GM23248 (cell line): ENCODE data around the gene RASIP1. TPM values are rescaled to one million over a fixed set of nuclear protein-coding genes. Genes with fewer than 3 reads are reported as not detected.
"Not testable (repeated sequence)": the region's sequence is repeated elsewhere in the genome, so short reads cannot be mapped to it uniquely, and the experiment has no call there.

Source experiments
- DNase-seq: peaks from one replicate; pipeline ENCODE4 v3.0.0-alpha.2; 2015
- H2AFZ ChIP-seq: fragments of 200-600 bp; sonication (generic); 2 replicates; pipeline ENCODE4 v1.6.1; 2016; ENCODE audit warnings: antibody characterized with exemption
- H3F3A ChIP-seq: fragments of 200-600 bp; sonication (generic); 2 replicates; pipeline ENCODE4 v1.6.1; 2016; ENCODE audit warnings: mild to moderate bottlenecking, antibody characterized with exemption, mixed run types; ENCODE audit not compliant: insufficient read depth
- H3K27ac ChIP-seq: fragments of 200-600 bp; sonication (generic); 2 replicates; pipeline ENCODE4 v1.5.1; 2016; ENCODE audit warnings: mild to moderate bottlenecking
- H3K27me3 ChIP-seq: fragments of 200-600 bp; sonication (generic); replicated peaks from 2 replicates; pipeline ENCODE4 v1.6.1; 2016; ENCODE audit warnings: mild to moderate bottlenecking; ENCODE audit not compliant: insufficient read depth
- H3K36me3 ChIP-seq: fragments of 200-600 bp; sonication (generic); 2 replicates; pipeline ENCODE4 v1.6.1; 2016; ENCODE audit warnings: low read depth, mild to moderate bottlenecking
- H3K4me1 ChIP-seq: fragments of 200-600 bp; sonication (generic); 2 replicates; pipeline ENCODE4 v1.6.1; 2016; ENCODE audit warnings: mild to moderate bottlenecking; ENCODE audit not compliant: insufficient read depth
- H3K4me2 ChIP-seq: fragments of 200-600 bp; sonication (generic); one replicate; pipeline ENCODE4 v1.6.1; 2016; ENCODE audit warnings: mild to moderate bottlenecking; ENCODE audit not compliant: unreplicated experiment
- H3K4me3 ChIP-seq: fragments of 200-600 bp; sonication (generic); 2 replicates; pipeline ENCODE4 v1.5.1; 2016; ENCODE audit warnings: mild to moderate bottlenecking
- H3K79me2 ChIP-seq: fragments of 200-600 bp; sonication (generic); 2 replicates; pipeline ENCODE4 v1.6.1; 2016; ENCODE audit warnings: mild to moderate bottlenecking; ENCODE audit not compliant: insufficient read depth
- H3K9ac ChIP-seq: fragments of 200-600 bp; sonication (generic); 2 replicates; pipeline ENCODE4 v1.6.1; 2016; ENCODE audit warnings: mild to moderate bottlenecking
- H3K9me2 ChIP-seq: fragments of 200-600 bp; sonication (generic); 2 replicates; pipeline ENCODE4 v1.6.1; 2016; ENCODE audit warnings: mixed run types, mild to moderate bottlenecking, moderate library complexity; ENCODE audit not compliant: insufficient read depth
- H3K9me3 ChIP-seq: fragments of 200-600 bp; sonication (generic); one replicate; pipeline ENCODE4 v1.6.1; 2017; ENCODE audit warnings: low read depth
- H4K20me1 ChIP-seq: fragments of 200-600 bp; sonication (generic); 2 replicates; pipeline ENCODE4 v1.6.0; 2016; ENCODE audit not compliant: insufficient read depth
- EZH2 ChIP-seq: fragments of 200-600 bp; sonication (generic); IDR thresholded peaks from 2 replicates; pipeline ENCODE4 v1.6.1; 2018; ENCODE audit warnings: antibody characterized with exemption, mild to moderate bottlenecking; ENCODE audit not compliant: insufficient read depth, poor library complexity, severe bottlenecking
- EZH2phosphoT487 ChIP-seq: fragments of 200-600 bp; sonication (generic); IDR thresholded peaks from 2 replicates; pipeline ENCODE4 v1.6.1; 2018; ENCODE audit warnings: antibody characterized with exemption, moderate library complexity, mild to moderate bottlenecking, low read depth; ENCODE audit not compliant: insufficient read depth
- WGBS, 2 experiments: methylation state at CpG; one replicate each; pipeline ENCODE4 v1.1.6; 2015 to 2017; ENCODE audit warnings: low lambda C conversion rate in 2 of 2, low coverage in 1 of 2; ENCODE audit errors: missing lambda C conversion rate in 2 of 2; 5-methylcytosine and 5-hydroxymethylcytosine counted together
- in situ Hi-C: fragments of 300-500 bp; cut with MboI; formaldehyde crosslinking; loops from 2 replicates; pipeline ENCODE4 v1.15.0; 2020
- polyA plus RNA-seq: library from polyadenylated mRNA; unstranded; fragments of >200 nt; fragmentation: Nextera tagmentation; extraction: Ambion mirVana; gene quantifications from 2 replicates; pipeline ENCODE4 v1.2.1, GENCODE V29; 2016
- total RNA-seq: library from RNA; depleted of rRNA; stranded (reverse); fragments of >200 nt; shearing (Covaris generic); gene quantifications from 2 replicates; pipeline ENCODE4 v1.2.3, GENCODE V29; 2014; rRNA removed

Gene RASIP1
- not detected in 2 replicates for total RNA-seq
- 0.09 and 0.44 TPM in 2 replicates for polyA plus RNA-seq

- H3K36me3 ChIP-seq, result no peaks in the 10 kb centered on the region
- no peaks in the 10 kb centered on the region for H3K79me2 ChIP-seq
- H3K27ac ChIP-seq, result no peak within 1 kb of the TSS
- 59 to 68% methylated on average over 24 to 27 of the region's 27 CpGs for WGBS, 2 experiments
- no peak for TF ChIP-seq EZH2phosphoT487
- TF ChIP-seq EZH2, result no peak
- no peak within 1 kb of the TSS for H3K4me2 ChIP-seq
- H3K9me3 ChIP-seq, result no peaks in the 10 kb centered on the region
- in situ Hi-C loops, result no loop called here
- no peak for DNase-seq
- no peaks in the 10 kb centered on the region for H4K20me1 ChIP-seq
- peak within 1 kb of the TSS; percentile 56 for H2AFZ ChIP-seq
- H3K9ac ChIP-seq, result no peak within 1 kb of the TSS
- H3K9me2 ChIP-seq, result no peaks in the 10 kb centered on the region
- H3K4me3 ChIP-seq, result no peak within 1 kb of the TSS
- H3K4me1 ChIP-seq, result no peaks in the 10 kb centered on the region
- peaks cover 4% of the 10 kb centered on the region; the same call in 1 of the 2 replicates for H3F3A ChIP-seq
- peaks cover 2% of the 10 kb centered on the region; the same call in 1 of the 2 replicates for H3K27me3 ChIP-seq
Observed at GRCh38 chr19:48740164-48740972, at the start of gene RASIP1. Gene RASIP1 (minus strand): TSS chr19:48740610. CDS start chr19:48740282, 328 bp downstream.

- H4K20me1 ChIP-seq, in situ Hi-C loops, H3K36me3 ChIP-seq, H3K4me3 ChIP-seq, H3K9me2 ChIP-seq, H3K9me3 ChIP-seq, H3K9ac ChIP-seq, H3K4me1 ChIP-seq, H2AFZ ChIP-seq, H3K27ac ChIP-seq, H3K4me2 ChIP-seq, H3K27me3 ChIP-seq, H3F3A ChIP-seq, DNase-seq, H3K79me2 ChIP-seq: not testable (repeated sequence)
- WGBS, 2 experiments, result 65% methylated on average over 9 of the region's 9 CpGs
Observed at GRCh38 chr19:48787331-48787730, 46.9 kb upstream of the RASIP1 start.

GRCh38 chr19:48786422-48786821, 46.0 kb upstream of the RASIP1 start:
- H2AFZ ChIP-seq, H3K79me2 ChIP-seq, H4K20me1 ChIP-seq, H3K4me2 ChIP-seq, H3K36me3 ChIP-seq, in situ Hi-C loops, H3K9ac ChIP-seq, H3K9me3 ChIP-seq, H3K27me3 ChIP-seq, DNase-seq, H3K27ac ChIP-seq, H3K4me1 ChIP-seq, H3K9me2 ChIP-seq, H3F3A ChIP-seq, H3K4me3 ChIP-seq: not testable (repeated sequence)
- 91 to 92% methylated on average over 7 of the region's 7 CpGs for WGBS, 2 experiments

- in situ Hi-C loops, result no loop called here
Observed at GRCh38 chr19:48784527-48784926, 44.1 kb upstream of the RASIP1 start.

More at GRCh38 chr19:48784527-48784926, 44.1 kb upstream of the RASIP1 start:
- Histone ChIP-seq H2AFZ (no peak overlapping the region), H3K36me3 (no peaks in the 10 kb centered on the region), H3K4me1 (no peaks in the 10 kb centered on the region), H4K20me1 (no peaks in the 10 kb centered on the region), H3K27ac (no peak overlapping the region), H3K4me3 (no peak overlapping the region), H3K9ac (no peak overlapping the region), H3K9me3 (no peaks in the 10 kb centered on the region), H3K9me2 (no peaks in the 10 kb centered on the region), H3K27me3 (no peaks in the 10 kb centered on the region; the same call in 1 of the 2 replicates), H3K4me2 (no peak overlapping the region), H3F3A (no peaks in the 10 kb centered on the region), H3K79me2 (no peaks in the 10 kb centered on the region)
- no peak for TF ChIP-seq EZH2
- no peak for TF ChIP-seq EZH2phosphoT487
- WGBS, 2 experiments, result 43 to 52% methylated on average over 5 of the region's 5 CpGs
- peak; percentile 23 for DNase-seq
